SK-N-SH (cell line): ENCODE data around the gene PABPN1L.

Experiments used
- CHD2 ChIP-seq: fragments of 150-350 bp; IDR thresholded peaks from 2 replicates; pipeline ENCODE4 v1.6.1; 2018; ENCODE audit warnings: low read length; ENCODE audit not compliant: partially characterized antibody
- CTCF ChIP-seq: fragments of 200-600 bp; sonication (generic); IDR thresholded peaks from 2 replicates; pipeline ENCODE4 v1.6.1; 2017; ENCODE audit warnings: antibody characterized with exemption, mild to moderate bottlenecking, moderate library complexity
- FOXM1 ChIP-seq: IDR thresholded peaks from 2 replicates; pipeline ENCODE4 v1.4.0; 2012; ENCODE audit warnings: low read depth, mild to moderate bottlenecking
- GABPA ChIP-seq: IDR thresholded peaks from 2 replicates; pipeline ENCODE4 v1.4.0; 2012; ENCODE audit warnings: low read depth, mild to moderate bottlenecking
- GATA2 ChIP-seq: sonication (generic); formaldehyde crosslinking; IDR thresholded peaks from 2 replicates; pipeline ENCODE4 v1.5.0; 2020; ENCODE audit warnings: mild to moderate bottlenecking, missing genetic modification reagents
- NFIC ChIP-seq: IDR thresholded peaks from 2 replicates; pipeline ENCODE4 v1.4.0; 2012; ENCODE audit warnings: borderline replicate concordance
- POLR2AphosphoS5 ChIP-seq: IDR thresholded peaks from 2 replicates; pipeline ENCODE4 v1.6.1; 2012; ENCODE audit warnings: low read depth, low read length
- RAD21 ChIP-seq: IDR thresholded peaks from 2 replicates; pipeline ENCODE4 v1.6.1; 2012; ENCODE audit warnings: mild to moderate bottlenecking, low read length
- RCOR1 ChIP-seq: fragments of 150-350 bp; IDR thresholded peaks from 2 replicates; pipeline ENCODE4 v1.6.1; 2017; ENCODE audit warnings: antibody characterized with exemption, low read length
- REST ChIP-seq: IDR thresholded peaks from 2 replicates; pipeline ENCODE4 v1.6.1; 2012; ENCODE audit warnings: mild to moderate bottlenecking, low read depth, low read length, moderate library complexity
- RFX5 ChIP-seq: IDR thresholded peaks from 2 replicates; pipeline ENCODE4 v1.6.1; 2012; ENCODE audit warnings: mild to moderate bottlenecking, improper control_type of control experiment, low read length
- TAF1 ChIP-seq: IDR thresholded peaks from 2 replicates; pipeline ENCODE4 v1.6.1; 2012; ENCODE audit warnings: low read depth, mild to moderate bottlenecking, low read length, moderate library complexity, borderline replicate concordance
- YY1 ChIP-seq: IDR thresholded peaks from 2 replicates; pipeline ENCODE4 v1.4.0; 2012; ENCODE audit warnings: low read depth, mild to moderate bottlenecking
- TF ChIP-seq, protein P1 (sequence below): IDR thresholded peaks from 2 replicates; pipeline ENCODE4 v1.4.0; 2012; ENCODE audit warnings: low read depth, borderline replicate concordance

- TF ChIP-seq CTCF (no peak), RFX5 (no peak), POLR2AphosphoS5 (no peak), RAD21 (no peak), GATA2 (CRISPR knock-in tag) (no peak), YY1 (no peak), REST (no peak), RCOR1 (no peak), FOXM1 (no peak), CHD2 (no peak), NFIC (no peak), GABPA (no peak), TAF1 (no peak)
- TF ChIP-seq, protein P1, sequence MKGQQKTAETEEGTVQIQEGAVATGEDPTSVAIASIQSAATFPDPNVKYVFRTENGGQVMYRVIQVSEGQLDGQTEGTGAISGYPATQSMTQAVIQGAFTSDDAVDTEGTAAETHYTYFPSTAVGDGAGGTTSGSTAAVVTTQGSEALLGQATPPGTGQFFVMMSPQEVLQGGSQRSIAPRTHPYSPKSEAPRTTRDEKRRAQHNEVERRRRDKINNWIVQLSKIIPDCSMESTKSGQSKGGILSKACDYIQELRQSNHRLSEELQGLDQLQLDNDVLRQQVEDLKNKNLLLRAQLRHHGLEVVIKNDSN = no peak
These were observed 6.3 kb upstream of the PABPN1L start for GRCh38 chr16:88872650-88873331.
